Bronchial epithelial cell (primary cell): ENCODE measurements around the gene RFPL3. TPM values are rescaled to one million over a fixed set of nuclear protein-coding genes. Genes with fewer than 3 reads are reported as not detected.

Experiments
- DNase-seq: peaks from one replicate; pipeline ENCODE4 v3.0.0-alpha.2; 2010; ENCODE audit warnings: low read depth
- FAIRE-seq: peaks from 2 replicates; lab custom pipeline; 2011; peaks lifted over from hg19 to GRCh38; lab: Jason Lieb, UNC
- H3K27me3 ChIP-seq: 2 replicates; pipeline ENCODE4 v1.5.1; 2011; ENCODE audit warnings: low read length; ENCODE audit not compliant: control insufficient read depth, insufficient read depth
- H3K36me3 ChIP-seq: 2 replicates; pipeline ENCODE4 v1.5.1; 2011; ENCODE audit warnings: low read length; ENCODE audit not compliant: control insufficient read depth, insufficient read depth
- H3K4me3 ChIP-seq: 2 replicates; pipeline ENCODE4 v1.5.1; 2011; ENCODE audit warnings: mild to moderate bottlenecking, low read depth, low read length, control low read depth
- CTCF ChIP-seq: IDR thresholded peaks from 2 replicates; pipeline ENCODE4 v1.5.1; 2011; ENCODE audit warnings: mild to moderate bottlenecking, moderate library complexity, low read length, control low read depth, inconsistent platforms; ENCODE audit not compliant: insufficient read depth, severe bottlenecking
- total RNA-seq: library from RNA; depleted of rRNA; stranded (reverse); fragments of >200 nt; gene quantifications from 2 replicates; pipeline ENCODE4 v1.2.1, GENCODE V29; 2014

Gene RFPL3
- total RNA-seq, 1 donor from 2014 or later: not detected

GRCh38 chr22:32404021-32404420, 46.4 kb downstream of the RFPL3 start:
- peaks cover 29% of the 10 kb centered on the region for H3K36me3 ChIP-seq
- no peak for DNase-seq
- TF ChIP-seq CTCF: no peak
- no peak overlapping the region for H3K4me3 ChIP-seq
- FAIRE-seq: no peak
- H3K27me3 ChIP-seq: no peaks in the 10 kb centered on the region

- no peak for TF ChIP-seq CTCF
- Histone ChIP-seq H3K27me3 (no peaks in the 10 kb centered on the region), H3K36me3 (peaks cover 21% of the 10 kb centered on the region), H3K4me3 (no peak overlapping the region)
- FAIRE-seq (no peak), DNase-seq (no peak)
These were observed 49.6 kb downstream of the RFPL3 start for GRCh38 chr22:32407312-32407711.

GRCh38 chr22:32407936-32408335, 50.3 kb downstream of the RFPL3 start:
- Histone ChIP-seq H3K36me3 (peaks cover 21% of the 10 kb centered on the region), H3K4me3 (no peak overlapping the region), H3K27me3 (no peaks in the 10 kb centered on the region)
- FAIRE-seq (no peak), DNase-seq (no peak)
- TF ChIP-seq CTCF: no peak

- DNase-seq (no peak), FAIRE-seq (no peak)
- TF ChIP-seq CTCF: no peak
- Histone ChIP-seq H3K36me3 (peaks cover 18% of the 10 kb centered on the region), H3K27me3 (no peaks in the 10 kb centered on the region), H3K4me3 (no peak overlapping the region)
These were observed 52.3 kb downstream of the RFPL3 start for GRCh38 chr22:32409977-32410376.

- no peak for TF ChIP-seq CTCF
- DNase-seq: peak; percentile 22
- Histone ChIP-seq H3K4me3 (no peak overlapping the region), H3K27me3 (no peaks in the 10 kb centered on the region), H3K36me3 (peaks cover 16% of the 10 kb centered on the region)
- no peak for FAIRE-seq
These were observed 52.8 kb downstream of the RFPL3 start for GRCh38 chr22:32410459-32410858.

Other genes with a start within 250 kb of the RFPL3 start
- not detected in 2 replicates for gene C22orf42, start 198.6 kb upstream of the RFPL3 start, total RNA-seq
- gene RFPL2, start 152.8 kb upstream of the RFPL3 start, total RNA-seq: not detected in 2 replicates
- not detected in 2 replicates for gene SLC5A4, start 102.5 kb upstream of the RFPL3 start, total RNA-seq
- 107 and 165 TPM in 2 replicates for gene RTCB, start 54.4 kb downstream of the RFPL3 start, total RNA-seq
- 0.64 TPM in 1 of 2 replicates, not detected in the other for gene BPIFC, start 106.6 kb downstream of the RFPL3 start, total RNA-seq
- gene FBXO7, start 116.9 kb downstream of the RFPL3 start, total RNA-seq: 47.4 and 49.5 TPM in 2 replicates